Activated gamma-delta T cell (primary cell): Measurements from ENCODE around the gene PRSS38.

ENCODE experiments used
- DNase-seq: peaks from one replicate; lab custom pipeline; 2025; lab: John Stamatoyannopoulos, UW

The PRSS38 gene

GRCh38 chr1:227885135-227885647, 69.7 kb downstream of the PRSS38 start:
- no peak for DNase-seq

- DNase-seq: no peak
Measured at GRCh38 chr1:227885648-227886502, 70.4 kb downstream of the PRSS38 start.

GRCh38 chr1:227886503-227886961, 71.1 kb downstream of the PRSS38 start:
- no peak for DNase-seq

GRCh38 chr1:227886993-227887696, 71.7 kb downstream of the PRSS38 start:
- no peak for DNase-seq

- DNase-seq: no peak
Measured at GRCh38 chr1:227887697-227888403, 72.4 kb downstream of the PRSS38 start.

GRCh38 chr1:227888404-227889046, 73.0 kb downstream of the PRSS38 start:
- DNase-seq: no peak

- DNase-seq: no peak
Measured at GRCh38 chr1:227889047-227889862, 73.8 kb downstream of the PRSS38 start.

- no peak for DNase-seq
Measured at GRCh38 chr1:227889863-227890405, 74.5 kb downstream of the PRSS38 start.

- DNase-seq: no peak
Measured at GRCh38 chr1:227890451-227891222, 75.2 kb downstream of the PRSS38 start.

GRCh38 chr1:227891223-227891954, 75.9 kb downstream of the PRSS38 start:
- DNase-seq: no peak

- DNase-seq: no peak
Measured at GRCh38 chr1:227891955-227892488, 76.5 kb downstream of the PRSS38 start.

- DNase-seq: no peak
Measured at GRCh38 chr1:227892489-227893299, 77.2 kb downstream of the PRSS38 start.

GRCh38 chr1:227893300-227893948, 77.9 kb downstream of the PRSS38 start:
- no peak for DNase-seq

- no peak for DNase-seq
Measured at GRCh38 chr1:227893949-227894721, 78.7 kb downstream of the PRSS38 start.

- DNase-seq: no peak
Measured at GRCh38 chr1:227894831-227895451, 79.5 kb downstream of the PRSS38 start.
